ENCODE measurements around the gene CDR2L.

The CDR2L gene

DNA sequence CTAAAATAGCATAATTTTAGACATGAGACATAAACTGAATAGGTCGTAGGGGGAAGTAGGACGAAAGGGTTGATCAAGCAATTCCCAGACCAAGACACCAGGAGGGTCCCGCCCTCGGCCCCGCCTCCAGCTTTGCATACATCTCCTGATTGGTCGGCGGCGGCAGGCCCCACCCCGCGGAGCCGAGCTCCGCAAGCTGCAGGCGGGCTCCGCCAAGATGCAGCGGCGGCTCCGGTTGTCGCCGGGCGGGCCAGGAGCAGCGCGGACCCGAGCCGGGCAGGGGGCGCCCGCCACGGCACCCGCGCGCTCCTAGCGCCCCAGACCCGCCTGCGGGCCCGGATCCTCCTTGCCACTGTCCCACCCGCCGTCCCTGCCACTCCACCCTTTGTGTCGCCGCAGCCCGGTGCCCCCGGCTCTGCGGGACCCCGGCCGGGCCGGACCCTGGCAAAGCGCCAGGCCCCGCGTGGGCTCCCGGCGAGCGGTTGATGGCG lies at the start of gene CDR2L:
CDR2L (plus strand) TSS at position 215 of the 491 bp plus-strand sequence. CDS start 412 bp downstream, outside the sequence.
- DNase-seq (ENCODE audit: low read depth) = peak; percentile 90

GRCh38 chr17:74938194-74938950 lies 49.1 kb upstream of the CDR2L start:
- no peak for DNase-seq (ENCODE audit: low read depth)

DNA sequence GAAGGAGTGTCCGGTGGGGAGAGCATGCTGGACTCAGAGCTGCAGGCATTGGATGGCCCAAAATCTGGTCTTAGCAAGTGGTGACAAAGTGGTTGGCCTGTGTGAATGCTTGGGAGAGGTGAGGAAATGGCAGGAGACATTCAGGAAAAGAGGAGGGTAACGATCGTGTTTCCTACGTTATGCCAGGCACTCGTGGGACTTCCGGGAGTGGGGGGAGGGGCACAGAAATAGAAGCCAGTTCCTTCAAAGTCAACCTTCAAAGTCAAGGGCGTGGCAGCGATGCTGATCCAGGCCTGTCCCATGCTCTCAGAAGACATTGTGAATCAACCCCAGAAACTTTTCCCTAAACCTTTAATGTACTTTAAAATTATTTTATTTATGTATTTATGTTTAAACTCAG lies 47.9 kb upstream of the CDR2L start:
- no peak for DNase-seq (ENCODE audit: low read depth)

GRCh38 chr17:74941128-74941725 lies 46.2 kb upstream of the CDR2L start:
- DNase-seq (ENCODE audit: low read depth) = no peak

DNA sequence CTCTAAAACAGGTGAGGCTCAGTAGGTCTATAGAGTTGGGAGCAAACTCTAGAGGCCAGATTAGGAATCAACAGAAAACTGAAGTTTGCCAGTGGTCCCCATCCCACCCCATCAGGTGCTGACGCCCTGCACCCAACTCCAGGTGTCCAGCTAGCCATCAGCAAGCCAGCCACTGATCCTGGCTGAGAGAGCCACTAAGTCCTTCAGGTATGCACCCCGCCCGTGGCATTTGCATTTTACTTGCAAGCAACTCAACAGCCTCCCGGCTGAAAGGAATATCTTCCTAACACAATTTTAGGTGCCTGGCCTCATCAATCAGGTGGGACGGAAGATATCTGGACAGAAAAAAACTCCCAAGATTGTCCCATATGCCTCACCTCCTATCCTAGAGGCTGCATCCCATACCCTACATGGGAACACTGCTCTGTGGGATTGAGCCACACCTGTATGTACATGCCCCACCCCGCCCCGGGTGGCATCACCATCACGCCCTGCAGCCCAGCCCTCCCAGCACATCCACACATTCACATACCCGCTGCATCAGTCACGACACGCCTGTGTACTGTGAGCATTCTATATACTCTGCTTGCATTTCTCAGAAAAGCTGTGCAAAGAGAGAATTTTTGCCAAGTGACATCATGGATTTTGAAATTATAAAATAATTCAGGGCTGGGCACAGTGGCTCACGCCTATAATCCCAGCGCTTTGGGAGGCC lies 43.5 kb upstream of the CDR2L start:
- DNase-seq (ENCODE audit: low read depth) = no peak

GRCh38 chr17:74945543-74945942 lies 41.9 kb upstream of the CDR2L start:
- DNase-seq (ENCODE audit: low read depth) = no peak

DNA sequence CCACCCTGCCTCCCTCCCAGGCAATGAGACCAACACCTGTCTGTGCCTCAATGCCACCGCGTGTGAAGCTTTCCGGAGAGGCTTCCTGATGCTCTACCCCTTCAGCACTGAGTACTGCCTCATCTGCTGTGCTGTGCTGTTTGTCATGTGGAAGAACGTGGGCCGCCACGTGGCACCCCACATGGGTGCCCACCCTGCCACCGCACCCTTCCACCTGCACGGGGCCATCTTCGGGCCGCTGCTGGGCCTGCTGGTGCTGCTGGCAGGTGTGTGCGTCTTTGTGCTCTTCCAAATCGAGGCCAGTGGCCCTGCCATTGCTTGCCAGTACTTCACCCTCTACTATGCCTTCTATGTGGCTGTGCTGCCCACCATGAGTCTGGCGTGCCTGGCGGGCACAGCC lies 40.8 kb upstream of the CDR2L start:
- DNase-seq (ENCODE audit: low read depth) = no peak

DNA sequence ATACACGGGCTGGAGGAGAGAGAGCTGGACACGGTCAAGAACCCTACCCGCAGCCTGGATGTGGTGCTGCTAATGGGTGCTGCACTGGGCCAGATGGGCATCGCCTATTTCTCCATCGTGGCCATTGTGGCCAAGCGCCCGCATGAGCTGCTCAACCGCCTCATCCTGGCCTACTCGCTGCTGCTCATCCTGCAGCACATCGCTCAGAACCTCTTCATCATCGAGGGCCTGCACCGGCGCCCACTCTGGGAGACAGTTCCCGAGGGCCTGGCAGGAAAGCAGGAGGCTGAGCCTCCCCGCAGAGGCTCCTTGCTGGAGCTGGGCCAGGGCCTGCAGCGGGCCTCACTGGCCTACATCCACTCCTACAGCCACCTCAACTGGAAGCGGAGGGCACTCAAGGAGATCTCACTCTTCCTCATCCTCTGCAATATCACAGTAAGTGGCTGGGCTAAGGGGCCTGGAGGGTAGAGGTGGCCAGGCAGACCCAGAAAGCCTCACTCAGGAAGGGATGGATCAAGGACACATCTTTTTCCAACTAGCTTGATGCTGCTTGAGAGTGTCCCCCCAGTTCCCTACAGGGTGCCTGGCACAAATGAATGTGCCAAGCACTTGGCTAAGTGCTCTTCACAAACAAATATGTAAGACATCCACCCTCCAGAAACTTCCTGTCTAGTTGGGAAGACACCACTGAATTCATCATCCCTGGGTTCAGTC lies 40.2 kb upstream of the CDR2L start:
- DNase-seq (ENCODE audit: low read depth) = no peak

DNA sequence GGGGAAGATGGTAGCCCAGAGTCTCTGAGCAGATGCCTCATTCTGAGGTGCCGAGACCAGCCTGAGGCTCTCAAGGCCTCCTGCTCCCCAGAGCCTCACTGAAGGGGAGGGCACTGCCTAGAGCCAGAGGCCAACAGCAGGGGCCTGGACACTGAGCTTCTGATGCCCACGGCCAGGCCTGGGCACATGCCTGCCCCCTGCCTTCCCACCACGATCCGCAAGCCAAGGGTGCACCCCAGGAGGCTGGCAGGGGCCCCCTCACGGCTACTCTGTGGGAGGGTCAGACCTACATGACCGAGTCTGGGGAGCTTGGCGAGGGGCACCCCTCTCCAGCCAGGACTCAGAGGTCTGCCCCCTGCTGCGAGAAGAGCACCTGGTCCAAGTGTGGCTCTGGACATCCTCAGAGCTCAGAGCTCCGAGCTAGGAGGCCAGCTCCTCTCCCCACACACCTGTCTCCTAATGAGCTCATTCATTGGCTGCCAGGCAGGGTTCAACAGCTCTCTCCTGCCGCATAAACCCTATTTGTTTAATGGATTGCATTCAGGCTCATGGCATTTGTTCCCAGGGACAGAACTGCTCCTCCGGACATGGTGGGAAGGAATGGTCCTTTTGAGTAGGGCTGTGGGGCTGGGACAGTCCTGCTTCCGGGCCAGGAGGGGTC lies 37.8 kb upstream of the CDR2L start:
- no peak for DNase-seq (ENCODE audit: low read depth)

DNA sequence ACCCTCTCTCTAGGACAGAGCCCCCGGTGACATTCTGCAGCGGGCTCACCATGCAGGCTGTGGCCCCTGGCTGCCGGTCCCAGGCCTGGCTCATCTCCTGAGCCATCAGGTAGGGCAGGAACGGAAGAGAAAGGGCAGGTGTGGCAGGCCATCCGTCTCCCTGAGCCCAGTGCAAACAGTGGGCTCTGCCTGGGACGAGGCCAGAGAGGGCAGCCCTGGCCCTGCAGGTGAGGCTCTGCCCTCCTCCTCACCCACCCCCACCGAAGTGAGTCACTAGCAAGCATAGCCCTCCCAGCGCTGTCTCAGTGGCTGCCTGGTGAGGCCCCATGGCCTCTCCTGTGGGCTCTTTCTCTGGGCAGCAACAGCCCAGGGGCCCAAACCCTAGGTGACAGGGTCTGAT lies 37.2 kb upstream of the CDR2L start:
- no peak for DNase-seq (ENCODE audit: low read depth)

GRCh38 chr17:74951065-74951464 lies 36.4 kb upstream of the CDR2L start:
- DNase-seq (ENCODE audit: low read depth) = no peak

GRCh38 chr17:74951680-74952421 lies 35.6 kb upstream of the CDR2L start:
- DNase-seq (ENCODE audit: low read depth) = no peak

- no peak for DNase-seq (ENCODE audit: low read depth)
These were observed 34.9 kb upstream of the CDR2L start for GRCh38 chr17:74952431-74953133.

DNA sequence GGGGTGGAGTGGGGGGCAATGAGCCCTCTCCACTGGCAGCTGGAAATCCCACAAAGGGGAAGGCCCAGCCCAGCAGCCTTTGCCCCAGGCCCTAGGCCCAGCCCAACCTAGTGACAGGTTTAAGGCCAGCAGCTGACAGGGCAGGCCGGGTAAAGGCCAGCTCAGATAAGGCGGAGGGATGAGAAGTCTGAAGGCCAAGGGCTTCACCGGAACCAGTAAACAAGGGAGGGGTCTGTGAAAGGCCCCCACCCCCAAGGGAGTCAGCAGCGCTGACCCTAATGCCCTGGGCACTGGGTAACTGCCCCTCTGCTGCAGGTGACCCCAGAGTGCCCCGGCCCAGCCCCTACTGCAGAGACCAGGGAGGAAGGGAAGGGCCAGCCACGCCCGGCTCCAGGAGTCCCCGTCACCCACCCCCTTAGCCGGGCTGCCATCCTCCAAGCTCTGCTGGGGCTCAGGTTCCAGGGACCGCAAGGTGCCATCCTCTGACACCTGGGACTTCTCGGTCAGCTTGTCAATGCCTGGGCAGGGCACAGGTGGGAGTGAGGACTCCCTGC lies 34.2 kb upstream of the CDR2L start:
- DNase-seq (ENCODE audit: low read depth) = no peak

GRCh38 chr17:74954115-74954514 lies 33.3 kb upstream of the CDR2L start:
- DNase-seq (ENCODE audit: low read depth) = no peak

- no peak for DNase-seq (ENCODE audit: low read depth)
These were observed 32.6 kb upstream of the CDR2L start for GRCh38 chr17:74954665-74955421.

DNA sequence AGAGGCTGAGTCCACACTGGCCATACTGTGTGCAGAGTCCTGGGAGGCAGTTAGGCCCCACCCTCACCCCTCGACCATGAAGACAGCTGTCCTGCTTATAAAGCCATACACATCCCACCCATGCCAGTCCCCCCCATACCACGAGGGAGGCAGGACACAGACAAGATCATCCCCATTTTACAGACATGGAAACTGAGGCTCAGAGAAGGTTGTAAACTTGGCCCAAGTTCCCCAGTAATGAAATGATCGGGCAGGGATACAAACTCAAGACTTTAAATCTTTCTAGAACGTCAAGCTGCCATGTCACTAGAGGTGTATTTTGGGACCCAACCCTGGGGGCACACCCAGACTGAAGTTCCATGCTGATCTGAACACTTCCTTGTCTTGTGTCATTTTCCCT lies 31.3 kb upstream of the CDR2L start:
- DNase-seq (ENCODE audit: low read depth) = no peak

DNA sequence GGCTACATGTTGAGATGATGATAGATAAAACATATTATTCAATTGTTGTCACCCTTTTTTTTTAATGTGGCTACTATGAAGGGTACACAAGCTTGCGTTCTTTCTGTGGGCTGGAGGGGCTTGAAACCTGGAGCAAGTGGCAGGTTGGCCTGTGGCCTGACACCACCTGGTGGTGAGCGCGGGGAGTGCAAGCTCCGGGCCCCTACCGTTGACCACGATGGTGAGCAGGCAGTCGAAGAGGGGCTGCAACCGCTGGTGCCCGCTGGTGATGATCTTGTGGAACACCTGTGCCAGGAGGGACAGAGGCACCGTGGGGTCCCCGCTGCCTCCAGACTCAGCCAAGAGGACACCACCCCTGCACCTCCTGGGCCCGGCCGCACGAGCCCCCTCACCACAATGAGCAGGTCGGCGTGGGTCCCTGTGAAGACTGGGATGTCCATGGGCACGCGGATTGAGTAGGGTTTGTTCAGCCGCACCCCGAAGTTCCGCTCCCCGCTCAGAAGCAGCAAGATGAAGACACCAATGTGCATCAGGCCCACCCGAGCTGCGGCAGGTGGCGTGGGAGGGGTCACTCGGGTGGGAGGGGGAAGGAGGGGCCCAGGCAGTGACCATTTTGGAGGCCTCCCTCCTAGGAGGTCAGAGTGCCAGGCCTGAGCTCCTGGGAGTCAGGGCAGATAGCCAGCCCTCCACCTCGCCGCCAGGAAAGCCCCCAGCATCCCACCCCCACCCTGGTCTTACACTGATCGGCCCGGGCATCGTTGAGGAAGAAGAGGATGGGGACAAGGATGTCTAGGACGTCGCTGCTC lies 29.3 kb upstream of the CDR2L start:
- DNase-seq (ENCODE audit: low read depth) = peak; percentile 79

Data from activated T-cell treated with anti-CD3 and anti-CD28 coated beads for 48 hours (primary cell).